ENCODE results near the gene FRMD4A. TPM values are rescaled to one million over a fixed set of nuclear protein-coding genes. Genes with fewer than 3 reads are reported as not detected.

The FRMD4A gene
- polyA plus RNA-seq, 1 donor (not counting 4 experiments of a cell fraction or from before 2014, with no cell fraction given), result 12.9 TPM

GRCh38 chr10:13842117-13842516 is 488.6 kb downstream of the FRMD4A start:
- no peaks in the 10 kb centered on the region for H4K20me1 ChIP-seq (ENCODE audit: control insufficient read depth, extremely low read depth, insufficient read depth, low read length)
- no peak overlapping the region for H3K4me2 ChIP-seq (ENCODE audit: control insufficient read depth, extremely low read depth, insufficient read depth, low read depth, low read length)
- no peak overlapping the region for H3K9ac ChIP-seq (ENCODE audit: control insufficient read depth, extremely low read depth, insufficient read depth, low read length)
- dilution Hi-C loops (cut with MboI; ENCODE audit: extremely low pct_ligation_motif_present, low sequenced_read_pairs), result no loop called here
- H3K27me3 ChIP-seq (ENCODE audit: control insufficient read depth, extremely low read depth, insufficient read depth, low read length), result no peaks in the 10 kb centered on the region
- H3K36me3 ChIP-seq (ENCODE audit: control insufficient read depth in 2 of 2, extremely low read depth in 1 of 2, insufficient read depth in 2 of 2, low read length in 2 of 2), result no peaks in the 10 kb centered on the region
- no peak for FAIRE-seq
- H3K9me1 ChIP-seq (ENCODE audit: control insufficient read depth, extremely low read depth, insufficient read depth, low read length), result no peaks in the 10 kb centered on the region
- no peak for TF ChIP-seq CTCF (optimal IDR thresholded peaks at IDR 0.05 in 1 of 3, IDR thresholded peaks at IDR 0.05 in 1 of 3, conservative IDR thresholded peaks at IDR 0.05 in 1 of 3; ENCODE audit: extremely low read depth in 1 of 3, insufficient read depth in 2 of 3, low read length in 3 of 3)
- no peak for TF ChIP-seq EZH2 (IDR thresholded peaks at IDR 0.05; ENCODE audit: low read length)
- no peak overlapping the region for H2AFZ ChIP-seq (ENCODE audit: control insufficient read depth, low read length)
- peaks cover 3% of the 10 kb centered on the region for H3K9me3 ChIP-seq (ENCODE audit: control insufficient read depth, low read depth, low read length)
- no peaks in the 10 kb centered on the region for H3K79me2 ChIP-seq (ENCODE audit: control insufficient read depth, insufficient read depth, low read length)
- H3K4me1 ChIP-seq (ENCODE audit: control insufficient read depth, extremely low read depth, insufficient read depth, low read length), result peaks cover 4% of the 10 kb centered on the region
- DNase-seq (ENCODE audit: low read depth, low spot score), result no peak
- no peak overlapping the region for H3K27ac ChIP-seq (ENCODE audit: control insufficient read depth, insufficient read depth, low read length)
- H3K4me3 ChIP-seq (ENCODE audit: control insufficient read depth in 2 of 3, extremely low read depth in 1 of 3, insufficient read depth in 2 of 3, low read depth in 1 of 3, low read length in 3 of 3), result no peak overlapping the region

- Histone ChIP-seq H3K36me3 (ENCODE audit: control insufficient read depth in 2 of 2, extremely low read depth in 1 of 2, insufficient read depth in 2 of 2, low read length in 2 of 2) (no peaks in the 10 kb centered on the region), H3K9me3 (ENCODE audit: control insufficient read depth, low read depth, low read length) (peaks cover 3% of the 10 kb centered on the region), H3K4me1 (ENCODE audit: control insufficient read depth, extremely low read depth, insufficient read depth, low read length) (no peaks in the 10 kb centered on the region), H3K9ac (ENCODE audit: control insufficient read depth, extremely low read depth, insufficient read depth, low read length) (no peak overlapping the region), H3K4me2 (ENCODE audit: control insufficient read depth, extremely low read depth, insufficient read depth, low read depth, low read length) (no peak overlapping the region), H3K9me1 (ENCODE audit: control insufficient read depth, extremely low read depth, insufficient read depth, low read length) (no peaks in the 10 kb centered on the region), H3K4me3 (ENCODE audit: control insufficient read depth in 2 of 3, extremely low read depth in 1 of 3, insufficient read depth in 2 of 3, low read depth in 1 of 3, low read length in 3 of 3) (no peak overlapping the region), H3K27me3 (ENCODE audit: control insufficient read depth, extremely low read depth, insufficient read depth, low read length) (no peaks in the 10 kb centered on the region), H3K27ac (ENCODE audit: control insufficient read depth, insufficient read depth, low read length) (no peak overlapping the region), H4K20me1 (ENCODE audit: control insufficient read depth, extremely low read depth, insufficient read depth, low read length) (no peaks in the 10 kb centered on the region), H3K79me2 (ENCODE audit: control insufficient read depth, insufficient read depth, low read length) (no peaks in the 10 kb centered on the region), H2AFZ (ENCODE audit: control insufficient read depth, low read length) (no peak overlapping the region)
- dilution Hi-C loops (cut with MboI; ENCODE audit: extremely low pct_ligation_motif_present, low sequenced_read_pairs), result no loop called here
- FAIRE-seq (no peak), DNase-seq (ENCODE audit: low read depth, low spot score) (no peak)
- TF ChIP-seq EZH2 (IDR thresholded peaks at IDR 0.05; ENCODE audit: low read length) (no peak), CTCF (optimal IDR thresholded peaks at IDR 0.05 in 1 of 3, IDR thresholded peaks at IDR 0.05 in 1 of 3, conservative IDR thresholded peaks at IDR 0.05 in 1 of 3; ENCODE audit: extremely low read depth in 1 of 3, insufficient read depth in 2 of 3, low read length in 3 of 3) (no peak)
Measured at GRCh38 chr10:13840036-13840435, 490.7 kb downstream of the FRMD4A start.
